Lower leg skin (tissue), 4 donors: Measurements from ENCODE around the gene SLC36A3. TPM values are rescaled to one million over a fixed set of nuclear protein-coding genes. Genes with fewer than 3 reads are reported as not detected.

ENCODE experiments used
- DNase-seq, 2 donors: peaks; one replicate each; pipeline ENCODE4 v3.0.0-alpha.2; 2019; ENCODE audit warnings: low spot score in 2 of 2
- H3K4me3 ChIP-seq: fragments of 200-600 bp; sonication (generic); 2 replicates; pipeline ENCODE4 v1.5.1; 2017; ENCODE audit warnings: mild to moderate bottlenecking, low read depth; ENCODE audit not compliant: poor library complexity, severe bottlenecking
- CTCF ChIP-seq, 3 donors: fragments of 450-650 bp; IDR thresholded peaks; one replicate each; pipeline ENCODE4 v1.5.1; 2016; ENCODE audit warnings: antibody characterized with exemption in 3 of 3, mild to moderate bottlenecking in 3 of 3, moderate library complexity in 2 of 3
- POLR2A ChIP-seq, 2 donors: fragments of 450-650 bp; IDR thresholded peaks; one replicate each; pipeline ENCODE4 v1.6.1; 2016 to 2017; ENCODE audit warnings: antibody characterized with exemption in 2 of 2, mild to moderate bottlenecking in 1 of 2, moderate library complexity in 1 of 2
- WGBS, 2 donors: methylation state at CpG; one replicate each; pipeline ENCODE4 v1.1.5; 2018; 5-methylcytosine and 5-hydroxymethylcytosine counted together
- intact Hi-C: fragments of 100-400 bp; cut with DNase I; formaldehyde crosslinking; loops from one replicate; pipeline ENCODE4 v1.15.0; 2023; ENCODE audit warnings: low total_unique reads
- total RNA-seq, 4 donors: library from RNA; depleted of rRNA; stranded (reverse); fragments of >200 nt; gene quantifications; one replicate each; pipeline ENCODE4 v1.1.0, GENCODE V29; 2016

SLC36A3 gene
- total RNA-seq, 4 donors from 2014 or later: not detected

- intact Hi-C loops: no loop called here
- H3K4me3 ChIP-seq: no peak overlapping the region
- 79 to 82% methylated on average over 2 of the region's 2 CpGs for WGBS, 2 donors
- DNase-seq: no peak
- TF ChIP-seq POLR2A (IDR thresholded peaks at IDR 0.05) (no peak), CTCF (IDR thresholded peaks at IDR 0.05) (no peak)
Observed at GRCh38 chr5:151327585-151327984, 24.0 kb upstream of the SLC36A3 start.

- H3K4me3 ChIP-seq: no peak overlapping the region
- TF ChIP-seq CTCF (IDR thresholded peaks at IDR 0.05) (no peak), POLR2A (IDR thresholded peaks at IDR 0.05) (no peak)
- intact Hi-C loops: no loop called here
- no peak for DNase-seq
- 89 to 94% methylated on average over 3 of the region's 3 CpGs for WGBS, 2 donors
Observed at GRCh38 chr5:151326266-151326665, 22.7 kb upstream of the SLC36A3 start.

GRCh38 chr5:151320481-151320880 is 16.9 kb upstream of the SLC36A3 start:
- intact Hi-C loops: no loop called here
- DNase-seq: no peak
- no peak overlapping the region for H3K4me3 ChIP-seq
- TF ChIP-seq POLR2A (IDR thresholded peaks at IDR 0.05): no peak
- TF ChIP-seq CTCF (IDR thresholded peaks at IDR 0.05): no peak
- 91 to 93% methylated on average over 4 of the region's 4 CpGs for WGBS, 2 donors

- DNase-seq: no peak
- TF ChIP-seq POLR2A (IDR thresholded peaks at IDR 0.05) (no peak), CTCF (IDR thresholded peaks at IDR 0.05) (no peak)
- H3K4me3 ChIP-seq: no peak overlapping the region
- WGBS, 2 donors: 65 to 71% methylated on average over 2 of the region's 2 CpGs
- intact Hi-C loops: loop anchor here (10.0 kb wide), 1 partner anchor 194 kb away; no protein-coding TSS in a partner anchor
Observed at GRCh38 chr5:151318850-151319732, 15.5 kb upstream of the SLC36A3 start.

GRCh38 chr5:151317871-151318270 is 14.3 kb upstream of the SLC36A3 start:
- WGBS, 2 donors: 71 to 79% methylated on average over 2 of the region's 2 CpGs
- intact Hi-C loops: loop anchor here (10.0 kb wide), 1 partner anchor 193 kb away; no protein-coding TSS in a partner anchor
- no peak overlapping the region for H3K4me3 ChIP-seq
- no peak for DNase-seq
- TF ChIP-seq CTCF (IDR thresholded peaks at IDR 0.05) (no peak), POLR2A (IDR thresholded peaks at IDR 0.05) (no peak)
